ENCODE results near the gene ARID3A.

Gene ARID3A

DNA sequence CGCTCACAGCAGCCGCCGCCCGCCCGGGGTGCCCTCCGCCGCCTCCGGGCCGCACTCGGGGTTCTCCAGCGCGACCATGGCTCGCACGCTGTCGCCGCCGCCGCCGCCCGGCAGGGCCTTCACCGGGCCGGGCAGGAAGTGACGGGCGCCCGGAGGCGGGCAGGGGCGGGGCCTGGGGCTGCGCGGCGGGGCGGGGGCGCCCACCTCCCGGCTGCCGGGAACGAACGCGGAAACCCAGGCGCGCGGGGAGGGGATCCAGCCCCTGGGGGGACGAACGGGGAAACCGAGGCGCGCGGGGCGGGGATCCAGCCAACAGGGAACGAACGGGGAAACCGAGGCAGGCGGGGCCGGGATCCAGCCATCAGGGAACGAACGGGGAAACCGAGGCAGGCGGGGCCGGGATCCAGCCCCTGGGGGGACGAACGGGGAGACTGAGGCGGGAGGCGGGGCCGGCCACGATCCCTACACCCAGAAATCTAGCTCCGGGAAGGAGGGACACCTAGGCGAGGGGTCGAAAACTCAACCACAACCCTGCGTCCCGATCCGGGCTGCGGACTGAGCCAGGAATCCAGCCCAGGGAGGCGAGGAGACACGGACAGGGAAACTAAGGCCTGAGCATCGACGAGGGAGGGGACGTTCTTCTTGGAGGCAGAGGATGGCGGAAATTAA is 12.6 kb upstream of the ARID3A start, which contains the start of gene R3HDM4:
R3HDM4 (minus strand) TSS at position 140 of the 669 bp plus-strand sequence; CDS start at position 78, 62 bp downstream.
- DNase-seq = peak; percentile 39

DNA sequence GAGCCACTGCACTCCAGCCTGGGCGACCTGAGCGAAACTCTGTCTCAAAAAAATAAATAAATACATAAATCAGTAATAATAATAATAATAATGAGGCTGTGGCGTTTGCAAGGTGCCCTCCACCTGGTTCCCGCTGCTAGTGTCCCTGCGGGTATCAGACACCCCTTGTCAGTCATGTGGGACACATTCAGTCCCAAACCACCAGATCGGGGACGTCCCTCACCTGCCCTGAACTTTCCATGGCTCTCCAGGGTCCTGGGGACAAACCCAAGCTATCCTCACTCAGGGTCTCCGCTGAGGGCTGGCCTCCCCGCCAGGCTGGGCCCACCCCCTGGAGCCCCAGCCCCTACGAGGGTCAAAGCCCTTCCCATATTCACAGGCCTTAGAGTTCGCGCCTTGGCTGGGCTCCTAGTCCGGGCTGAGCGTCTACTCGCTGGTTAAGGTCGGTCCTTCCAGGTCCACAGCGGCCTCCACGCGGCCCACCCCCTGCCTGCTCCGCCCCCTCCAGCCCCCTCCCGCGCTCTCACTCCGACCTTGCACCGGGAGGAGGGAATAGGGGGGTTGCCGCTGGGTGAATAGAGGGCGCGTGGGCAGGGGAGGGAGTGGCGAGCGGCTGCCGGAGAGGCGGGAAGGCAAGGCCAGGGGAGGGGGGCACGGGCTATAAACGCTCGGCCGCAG is 9.1 kb upstream of the ARID3A start:
- DNase-seq = no peak

DNA sequence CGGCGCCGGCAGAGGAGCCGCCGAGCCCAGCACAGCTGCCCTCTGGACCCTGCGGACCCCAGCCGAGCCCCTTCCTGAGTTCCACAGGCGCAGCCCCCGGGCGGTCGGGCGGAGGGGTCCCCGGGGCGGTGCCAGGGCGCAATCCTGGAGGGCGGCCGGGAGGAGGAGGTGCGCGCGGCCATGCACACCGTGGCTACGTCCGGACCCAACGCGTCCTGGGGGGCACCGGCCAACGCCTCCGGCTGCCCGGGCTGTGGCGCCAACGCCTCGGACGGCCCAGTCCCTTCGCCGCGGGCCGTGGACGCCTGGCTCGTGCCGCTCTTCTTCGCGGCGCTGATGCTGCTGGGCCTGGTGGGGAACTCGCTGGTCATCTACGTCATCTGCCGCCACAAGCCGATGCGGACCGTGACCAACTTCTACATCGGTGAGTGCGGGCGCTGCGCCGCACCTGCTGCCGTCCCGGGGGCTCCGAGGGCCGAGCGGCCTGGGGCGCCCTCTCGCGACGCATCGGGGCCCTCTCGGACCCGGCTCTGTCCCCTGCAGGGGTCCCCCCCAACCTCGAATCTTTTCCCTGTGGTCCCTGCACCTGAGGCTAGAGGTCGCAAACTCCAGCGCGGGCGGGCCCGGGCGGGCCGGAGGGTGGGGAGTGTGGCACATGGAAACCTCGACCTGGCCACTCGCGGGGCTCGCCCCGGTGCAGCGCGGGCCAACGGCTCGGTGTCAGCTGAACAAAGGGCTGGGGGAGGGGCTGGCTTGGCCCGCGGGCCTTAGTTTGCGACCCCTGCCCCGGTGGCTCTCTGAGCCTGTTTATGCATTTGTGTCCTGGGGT is 8.3 kb upstream of the ARID3A start, which contains the start of gene KISS1R:
KISS1R (plus strand) TSS at position 11 of the 829 bp plus-strand sequence; CDS start at position 181, 170 bp downstream.
- DNase-seq = peak; percentile 32

DNA sequence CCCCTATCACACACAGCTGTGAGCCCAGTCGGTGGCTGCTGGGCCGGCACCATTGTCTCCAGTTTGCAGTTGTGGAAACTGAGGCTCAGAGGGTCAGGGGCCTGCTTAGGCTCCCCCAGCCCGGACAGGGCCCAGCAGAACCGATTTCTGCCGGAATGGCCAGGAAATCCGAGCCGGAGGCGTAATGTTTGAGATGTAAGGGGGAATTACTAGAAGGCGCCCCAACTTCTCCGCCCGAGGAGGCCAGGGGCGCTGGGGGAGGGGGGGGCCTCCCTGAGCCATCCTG is 7.7 kb upstream of the ARID3A start:
- no peak for DNase-seq

DNA sequence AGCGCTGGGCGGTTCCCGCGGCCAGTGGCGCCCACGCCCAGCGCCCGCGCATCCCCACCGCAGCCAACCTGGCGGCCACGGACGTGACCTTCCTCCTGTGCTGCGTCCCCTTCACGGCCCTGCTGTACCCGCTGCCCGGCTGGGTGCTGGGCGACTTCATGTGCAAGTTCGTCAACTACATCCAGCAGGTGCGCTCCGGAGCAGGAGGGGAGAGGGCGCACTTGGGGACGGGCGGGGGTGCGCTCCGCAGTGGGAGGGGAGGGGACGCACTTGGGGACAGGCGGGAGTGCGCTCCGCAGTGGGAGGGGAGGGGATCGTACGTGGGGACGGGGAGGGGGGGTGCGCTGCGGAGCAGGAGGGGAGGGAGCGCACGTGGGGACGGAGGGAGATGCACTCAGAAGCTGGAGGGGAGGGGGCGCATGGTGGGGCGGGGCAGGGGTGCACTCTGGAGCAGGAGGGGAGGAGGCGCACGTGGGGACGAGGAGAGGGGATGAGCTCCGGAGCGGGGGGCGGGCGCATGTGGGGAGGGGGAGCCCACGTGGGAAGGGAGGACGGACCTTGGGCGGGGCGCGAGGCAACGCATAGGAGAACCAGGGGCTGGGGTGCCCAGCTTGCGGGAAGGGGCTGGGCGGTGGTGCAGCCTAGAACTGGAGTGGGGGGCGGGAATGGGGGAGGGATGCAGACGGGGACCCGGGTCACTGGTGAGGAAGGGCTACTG is 7.2 kb upstream of the ARID3A start:
- DNase-seq = no peak

DNA sequence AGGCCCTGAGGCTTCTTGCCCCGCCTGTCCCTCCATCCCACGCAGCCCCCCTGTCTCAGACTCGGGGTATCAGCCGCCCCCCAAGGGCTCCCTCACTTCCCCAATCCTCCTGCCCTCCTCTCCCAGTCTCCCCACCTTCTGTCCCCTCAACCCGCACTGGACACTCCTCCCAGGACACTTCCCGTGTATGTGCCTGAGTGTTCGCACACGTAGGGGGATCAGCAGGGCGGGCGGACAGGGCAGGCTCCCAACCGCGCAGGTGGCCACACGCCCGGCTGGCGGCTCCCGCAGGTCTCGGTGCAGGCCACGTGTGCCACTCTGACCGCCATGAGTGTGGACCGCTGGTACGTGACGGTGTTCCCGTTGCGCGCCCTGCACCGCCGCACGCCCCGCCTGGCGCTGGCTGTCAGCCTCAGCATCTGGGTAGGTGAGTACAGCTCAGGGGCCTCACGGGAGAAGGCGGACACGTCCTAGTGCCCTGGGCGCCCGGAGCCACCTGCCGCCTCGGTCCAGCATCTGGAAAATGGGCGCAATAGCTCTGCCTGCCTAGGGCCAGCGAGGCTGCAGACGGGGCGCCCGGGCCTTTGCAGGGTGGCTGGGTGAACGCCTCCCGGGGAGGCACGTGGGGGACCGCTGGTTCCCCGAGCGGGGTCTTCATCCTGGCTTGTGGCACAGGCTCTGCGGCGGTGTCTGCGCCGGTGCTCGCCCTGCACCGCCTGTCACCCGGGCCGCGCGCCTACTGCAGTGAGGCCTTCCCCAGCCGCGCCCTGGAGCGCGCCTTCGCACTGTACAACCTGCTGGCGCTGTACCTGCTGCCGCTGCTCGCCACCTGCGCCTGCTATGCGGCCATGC is 6.4 kb upstream of the ARID3A start:
- DNase-seq = no peak

DNA sequence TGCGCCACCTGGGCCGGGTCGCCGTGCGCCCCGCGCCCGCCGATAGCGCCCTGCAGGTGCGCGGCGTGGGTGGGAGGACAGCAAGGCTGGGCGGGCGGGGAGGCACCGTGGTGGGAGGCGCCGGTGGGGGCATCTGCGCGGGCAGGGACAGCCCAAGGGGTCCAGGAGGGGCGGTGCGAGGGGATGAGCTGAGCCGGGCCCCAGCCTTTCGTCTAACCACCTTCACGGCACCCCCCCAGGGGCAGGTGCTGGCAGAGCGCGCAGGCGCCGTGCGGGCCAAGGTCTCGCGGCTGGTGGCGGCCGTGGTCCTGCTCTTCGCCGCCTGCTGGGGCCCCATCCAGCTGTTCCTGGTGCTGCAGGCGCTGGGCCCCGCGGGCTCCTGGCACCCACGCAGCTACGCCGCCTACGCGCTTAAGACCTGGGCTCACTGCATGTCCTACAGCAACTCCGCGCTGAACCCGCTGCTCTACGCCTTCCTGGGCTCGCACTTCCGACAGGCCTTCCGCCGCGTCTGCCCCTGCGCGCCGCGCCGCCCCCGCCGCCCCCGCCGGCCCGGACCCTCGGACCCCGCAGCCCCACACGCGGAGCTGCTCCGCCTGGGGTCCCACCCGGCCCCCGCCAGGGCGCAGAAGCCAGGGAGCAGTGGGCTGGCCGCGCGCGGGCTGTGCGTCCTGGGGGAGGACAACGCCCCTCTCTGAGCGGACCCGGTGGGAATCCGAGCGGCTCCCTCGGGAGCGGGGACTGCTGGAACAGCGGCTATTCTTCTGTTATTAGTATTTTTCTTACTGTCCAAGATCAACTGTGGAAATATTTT is 5.6 kb upstream of the ARID3A start:
- DNase-seq = no peak

DNA sequence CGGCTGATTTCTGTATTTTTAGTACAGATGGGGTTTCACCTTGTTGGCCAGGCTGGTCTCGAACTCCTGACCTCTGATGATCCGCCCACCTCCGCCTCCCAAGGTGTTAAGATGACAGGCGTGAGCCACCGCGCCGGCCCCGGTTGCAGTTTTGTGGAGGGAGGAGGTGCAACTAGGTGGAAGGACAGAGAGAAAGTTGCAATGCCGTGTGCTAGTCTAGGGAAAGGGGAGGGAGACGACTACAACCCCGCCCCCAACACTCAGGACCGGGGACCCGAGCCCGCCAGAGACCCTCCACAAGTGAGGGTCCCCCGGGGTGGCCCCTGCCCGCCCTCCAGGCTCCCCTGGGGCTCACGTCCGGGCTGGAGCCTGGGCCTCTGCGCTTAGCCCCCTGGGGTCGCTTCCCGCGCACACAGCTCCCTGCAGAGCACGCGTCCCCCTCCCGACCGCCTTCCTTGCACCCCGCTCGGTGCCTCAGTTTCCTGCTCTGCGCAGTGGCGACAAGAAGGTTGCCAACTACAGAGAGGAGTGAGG is 1.2 kb upstream of the ARID3A start:
- DNase-seq = no peak

DNA sequence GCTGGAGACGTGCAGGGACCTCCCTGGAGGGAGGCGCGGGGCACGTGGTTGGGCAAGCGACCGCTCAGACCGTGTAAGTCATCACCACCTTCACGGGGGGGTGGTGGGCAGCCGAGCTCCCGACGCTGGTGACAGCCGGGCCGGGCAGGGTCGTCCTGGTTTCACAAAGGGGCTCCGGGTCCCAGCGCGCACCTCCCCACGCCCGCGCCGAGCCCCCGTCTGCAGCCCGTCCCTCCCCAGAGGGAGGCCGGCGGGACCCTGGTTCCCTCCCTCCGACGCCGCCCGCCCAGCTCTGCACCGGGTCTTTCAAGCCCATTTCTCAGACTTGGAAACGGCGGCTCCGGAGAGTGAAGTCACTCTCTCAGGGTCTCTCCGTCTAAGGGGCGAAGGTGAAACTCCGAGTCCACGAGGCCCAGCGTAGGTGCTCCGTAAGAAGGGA is 729 bp upstream of the ARID3A start:
- DNase-seq = no peak

DNA sequence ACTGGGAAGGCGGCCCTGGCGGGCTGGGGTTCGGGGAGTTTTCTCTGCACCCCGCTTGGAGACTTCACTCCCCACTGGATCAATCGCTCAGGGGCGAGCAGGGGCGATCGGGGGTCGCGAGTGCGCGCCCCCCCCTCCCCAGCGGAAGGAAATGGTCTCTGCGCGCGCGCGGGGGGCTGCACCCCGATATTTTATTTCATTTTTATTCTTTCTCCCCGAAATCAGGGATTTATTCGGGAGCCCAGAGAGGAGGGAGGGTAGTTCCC is 421 bp downstream of the ARID3A start:
- DNase-seq = no peak

DNA sequence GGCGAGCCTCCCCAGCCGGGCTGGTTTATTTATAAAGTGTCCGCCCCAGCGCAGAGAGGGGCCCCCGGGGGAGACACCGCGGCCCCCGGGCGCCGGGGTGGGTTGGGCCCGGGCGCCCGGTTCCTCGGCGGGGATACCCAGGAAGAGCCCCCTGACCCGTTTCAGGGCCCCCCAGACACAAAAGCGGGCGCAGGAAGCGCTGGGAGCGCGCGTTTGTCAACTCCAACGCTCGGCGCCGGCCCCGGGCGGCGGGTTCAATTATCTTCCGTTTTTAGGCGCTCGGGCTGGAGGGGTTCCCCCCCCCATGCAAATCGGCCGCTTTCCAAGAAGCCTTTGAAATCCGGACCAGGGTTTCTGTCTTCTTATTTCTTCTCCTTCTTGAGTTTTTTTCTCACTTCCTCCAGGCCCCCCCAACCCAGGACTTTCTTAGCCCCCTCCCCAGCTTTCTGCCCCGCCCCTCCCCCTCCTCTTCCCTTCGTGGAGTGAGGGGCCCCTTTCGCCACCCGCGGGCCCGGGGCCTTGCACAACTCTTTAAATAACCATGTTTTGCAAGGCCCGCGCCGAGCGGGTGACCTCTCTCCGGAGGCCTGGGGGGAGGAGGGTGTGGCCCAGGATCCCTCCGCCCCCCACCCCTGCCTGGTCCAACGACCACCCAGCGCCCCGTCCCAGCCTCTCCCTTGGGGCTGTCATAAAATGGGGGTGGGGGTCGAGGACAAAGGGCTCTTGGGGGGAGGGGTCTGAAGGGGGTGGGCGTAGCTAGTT is 935 bp downstream of the ARID3A start:
- DNase-seq = no peak

DNA sequence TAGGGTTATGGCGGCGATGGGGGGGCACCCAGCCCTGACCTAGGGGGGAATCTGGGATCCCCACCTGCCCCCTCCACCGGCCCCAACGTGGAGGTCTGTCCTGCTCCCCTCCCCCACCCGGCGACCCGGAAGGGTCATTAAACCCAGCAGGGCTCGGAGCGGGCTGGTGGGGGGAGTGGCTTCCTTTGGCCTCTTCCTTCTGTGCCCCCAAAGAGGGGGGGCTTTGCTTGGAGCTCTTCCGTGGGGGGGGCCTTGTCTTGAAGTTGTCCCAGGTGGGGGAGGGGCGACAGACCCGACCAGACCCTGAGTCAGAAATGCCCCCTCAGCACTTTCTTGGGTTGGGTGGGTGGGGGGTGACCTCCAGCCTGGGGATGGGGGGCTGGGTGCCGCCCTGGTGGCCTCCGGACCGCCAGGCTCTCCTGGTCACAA is 1.5 kb downstream of the ARID3A start:
- no peak for DNase-seq

DNA sequence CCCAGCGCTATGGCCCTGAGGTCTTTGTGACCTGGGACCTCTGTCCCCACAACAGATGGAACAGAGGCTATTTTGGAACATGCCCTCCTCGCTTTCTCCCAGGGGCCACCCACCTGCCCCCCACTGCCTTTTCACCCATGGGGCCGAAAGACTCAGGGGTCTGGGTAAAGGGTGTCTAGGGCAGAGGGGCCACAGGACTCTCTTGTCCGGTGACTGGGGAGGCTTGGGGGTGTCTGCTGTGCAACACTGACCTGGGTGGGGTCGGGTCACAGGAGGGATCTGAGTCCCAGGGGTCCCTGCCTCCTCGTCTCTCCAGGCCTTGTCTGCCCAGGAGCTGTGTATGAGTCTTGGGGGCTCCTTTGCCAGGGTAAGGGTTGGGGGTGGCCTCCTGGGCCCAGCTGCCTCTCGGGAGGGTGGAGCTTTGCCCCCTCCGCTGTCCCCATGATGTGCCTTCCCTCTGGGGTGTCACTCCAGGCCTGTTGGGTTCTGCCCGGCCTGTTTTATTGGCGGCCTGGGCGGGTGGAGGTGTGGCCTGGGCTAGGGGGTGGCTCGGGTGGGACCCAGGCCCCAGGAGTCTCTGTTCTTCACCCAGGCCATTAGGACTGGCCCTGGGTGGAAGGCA is 2.1 kb downstream of the ARID3A start:
- no peak for DNase-seq

DNA sequence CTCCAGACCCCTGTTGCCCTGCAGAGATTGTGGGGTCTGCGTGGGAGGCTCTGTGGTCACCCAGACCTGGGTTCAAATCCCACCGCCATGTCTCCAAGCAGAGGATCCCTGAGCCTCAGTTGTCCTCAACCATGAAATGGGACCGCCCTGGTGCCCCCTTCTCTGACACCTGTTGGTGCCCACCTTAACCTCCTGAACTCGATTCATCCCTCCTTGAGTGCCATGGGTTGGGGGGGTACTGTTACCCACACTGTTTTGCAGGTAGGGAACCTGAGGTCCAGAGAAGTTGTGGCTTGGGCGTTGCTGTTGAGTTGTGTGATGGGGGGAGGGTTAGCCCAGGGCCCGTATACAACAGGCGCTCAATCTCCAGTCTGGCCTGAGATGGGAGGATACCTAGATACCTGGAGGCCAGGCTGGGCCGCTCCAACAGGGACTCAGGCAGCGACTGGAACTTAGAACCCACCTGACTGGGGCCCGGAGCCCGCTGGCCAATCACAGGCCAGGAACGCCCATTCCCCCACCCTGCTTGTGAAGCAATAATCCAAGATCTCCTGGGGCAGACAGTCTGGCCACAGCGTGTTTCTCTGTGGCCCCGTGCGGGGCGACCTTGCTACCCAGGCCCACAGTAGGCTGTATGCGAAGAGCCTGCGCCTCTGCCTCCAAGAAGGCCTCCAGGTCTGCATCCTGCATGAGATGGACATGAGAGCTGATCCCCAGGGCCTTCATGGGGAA is 2.8 kb downstream of the ARID3A start:
- DNase-seq = no peak

DNA sequence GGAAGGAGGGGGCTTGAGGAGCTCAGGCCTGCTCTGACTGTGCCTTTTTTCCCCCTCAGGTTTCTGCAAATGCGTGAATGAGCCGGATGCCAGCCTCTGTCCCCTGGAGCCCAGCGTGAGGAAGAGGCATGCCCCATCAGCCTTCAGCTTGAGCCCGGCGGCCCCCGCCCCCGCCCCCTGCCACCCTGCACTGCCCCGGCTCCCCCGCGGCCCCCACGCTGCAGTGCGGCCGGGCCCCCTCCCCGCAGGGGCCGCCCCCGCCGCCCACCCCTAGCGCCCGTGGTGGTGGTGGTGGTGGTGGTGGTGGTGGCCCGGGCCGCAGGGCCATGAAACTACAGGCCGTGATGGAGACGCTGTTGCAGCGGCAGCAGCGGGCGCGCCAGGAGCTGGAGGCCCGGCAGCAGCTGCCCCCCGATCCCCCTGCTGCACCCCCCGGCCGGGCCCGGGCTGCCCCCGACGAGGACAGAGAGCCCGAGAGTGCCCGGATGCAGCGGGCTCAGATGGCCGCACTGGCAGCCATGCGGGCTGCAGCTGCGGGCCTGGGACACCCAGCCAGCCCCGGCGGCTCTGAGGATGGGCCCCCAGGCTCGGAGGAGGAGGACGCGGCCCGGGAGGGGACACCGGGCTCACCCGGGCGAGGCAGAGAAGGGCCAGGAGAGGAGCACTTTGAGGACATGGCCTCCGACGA is 3.5 kb downstream of the ARID3A start:
- DNase-seq = no peak

DNA sequence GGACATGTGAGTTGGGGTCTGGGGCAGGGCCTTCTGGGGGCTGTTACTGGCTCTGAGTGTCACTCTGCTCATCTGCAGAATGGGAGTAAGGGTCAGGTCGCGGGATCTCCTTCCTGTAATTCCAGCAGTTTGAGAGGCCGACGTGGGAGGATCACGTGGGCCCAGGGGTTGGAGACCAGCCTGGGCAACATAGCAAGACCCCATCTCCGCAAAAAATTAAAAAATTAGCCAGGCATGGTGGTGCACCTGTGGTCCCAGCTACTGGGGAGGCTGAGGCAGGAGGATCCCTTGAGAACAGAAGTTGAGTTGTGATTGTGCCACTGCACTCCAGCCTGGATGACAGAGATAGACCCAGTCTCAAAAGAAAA is 4.0 kb downstream of the ARID3A start:
- DNase-seq = no peak

DNA sequence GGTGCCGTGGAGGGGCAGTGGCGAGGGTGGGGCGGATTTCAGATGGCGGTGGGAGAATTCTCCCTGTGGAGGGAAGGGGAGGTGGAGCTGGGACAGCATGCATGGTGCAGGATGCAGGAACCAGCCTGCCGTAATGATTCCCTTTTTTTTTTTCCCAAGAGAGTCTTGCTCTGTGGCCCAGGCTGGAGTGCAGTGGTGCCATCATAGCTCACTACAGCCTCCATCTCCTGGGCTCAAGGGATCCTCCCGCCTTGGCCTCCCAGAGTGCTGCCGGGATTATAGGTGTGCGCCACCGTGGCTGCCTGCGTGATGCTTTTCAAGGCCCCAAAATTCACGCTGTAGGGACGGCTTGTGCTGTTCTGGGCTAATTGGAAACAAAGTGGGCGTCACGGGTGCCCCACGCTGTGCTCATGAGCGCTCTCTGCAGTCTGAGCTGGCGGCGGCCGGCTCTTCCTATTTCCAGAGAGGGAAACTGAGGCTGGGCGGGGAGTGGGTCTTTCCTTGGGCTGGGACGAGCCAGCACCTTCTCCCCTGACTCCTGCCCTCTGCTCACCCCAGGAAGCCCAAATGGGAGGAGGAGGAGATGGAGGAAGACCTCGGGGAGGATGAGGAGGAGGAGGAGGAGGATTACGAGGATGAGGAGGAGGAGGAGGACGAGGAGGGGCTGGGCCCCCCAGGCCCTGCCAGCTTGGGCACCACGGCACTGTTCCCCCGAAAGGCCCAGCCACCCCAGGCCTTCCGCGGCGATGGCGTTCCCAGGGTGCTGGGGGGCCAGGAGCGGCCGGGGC is 6.2 kb downstream of the ARID3A start:
- DNase-seq = no peak
